ENCODE measurements around the gene MTG1.

DNA sequence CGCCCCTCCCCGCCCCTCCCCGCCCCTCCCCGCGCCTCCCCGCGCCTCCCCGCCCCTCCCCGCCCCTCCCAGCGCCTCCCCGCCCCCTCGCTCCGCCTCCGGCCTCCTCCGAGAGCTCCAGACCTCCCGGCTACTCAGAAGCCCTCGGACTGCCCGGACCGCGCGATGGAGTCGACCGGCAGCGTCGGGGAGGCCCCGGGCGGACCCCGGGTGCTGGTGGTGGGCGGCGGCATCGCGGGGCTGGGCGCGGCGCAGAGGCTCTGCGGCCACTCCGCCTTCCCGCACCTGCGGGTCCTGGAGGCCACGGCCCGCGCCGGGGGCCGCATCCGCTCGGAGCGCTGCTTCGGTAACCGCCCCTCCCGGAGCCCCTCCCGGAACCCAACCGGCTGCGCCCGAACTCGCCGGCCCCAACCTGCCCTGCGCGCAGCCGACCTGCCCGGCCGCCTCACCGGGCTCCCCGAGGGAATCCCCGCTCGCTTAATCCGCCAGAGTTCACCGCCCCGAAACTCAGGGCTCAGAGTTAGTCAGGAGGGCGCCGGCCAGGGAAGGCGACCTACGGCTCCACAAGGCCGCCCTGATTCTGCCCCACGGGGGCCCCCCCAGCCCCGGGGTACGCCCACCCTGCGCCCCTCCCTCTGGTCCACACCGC, 14.7 kb upstream of the MTG1 start, which contains the start of gene PAOX:
- no peak for TF ChIP-seq POLR2AphosphoS5 (IDR thresholded peaks at IDR 0.05; ENCODE audit: low read depth)
- TF ChIP-seq, protein P1, sequence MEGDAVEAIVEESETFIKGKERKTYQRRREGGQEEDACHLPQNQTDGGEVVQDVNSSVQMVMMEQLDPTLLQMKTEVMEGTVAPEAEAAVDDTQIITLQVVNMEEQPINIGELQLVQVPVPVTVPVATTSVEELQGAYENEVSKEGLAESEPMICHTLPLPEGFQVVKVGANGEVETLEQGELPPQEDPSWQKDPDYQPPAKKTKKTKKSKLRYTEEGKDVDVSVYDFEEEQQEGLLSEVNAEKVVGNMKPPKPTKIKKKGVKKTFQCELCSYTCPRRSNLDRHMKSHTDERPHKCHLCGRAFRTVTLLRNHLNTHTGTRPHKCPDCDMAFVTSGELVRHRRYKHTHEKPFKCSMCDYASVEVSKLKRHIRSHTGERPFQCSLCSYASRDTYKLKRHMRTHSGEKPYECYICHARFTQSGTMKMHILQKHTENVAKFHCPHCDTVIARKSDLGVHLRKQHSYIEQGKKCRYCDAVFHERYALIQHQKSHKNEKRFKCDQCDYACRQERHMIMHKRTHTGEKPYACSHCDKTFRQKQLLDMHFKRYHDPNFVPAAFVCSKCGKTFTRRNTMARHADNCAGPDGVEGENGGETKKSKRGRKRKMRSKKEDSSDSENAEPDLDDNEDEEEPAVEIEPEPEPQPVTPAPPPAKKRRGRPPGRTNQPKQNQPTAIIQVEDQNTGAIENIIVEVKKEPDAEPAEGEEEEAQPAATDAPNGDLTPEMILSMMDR (IDR thresholded peaks at IDR 0.05; ENCODE audit: insufficient read depth, low read length), result no peak

Data from HL-60 (cell line).